SK-N-MC (cell line): ENCODE measurements around the gene DOCK8.

Source experiments
- EZH2 ChIP-seq: fragments of 200-600 bp; sonication (generic); IDR thresholded peaks from one replicate; pipeline ENCODE4 v1.6.1; 2017; ENCODE audit warnings: antibody characterized with exemption
- FOXP2 ChIP-seq: optimal IDR thresholded peaks from 2 replicates; pipeline ENCODE3; 2011; ENCODE audit warnings: mild to moderate bottlenecking, moderate library complexity; ENCODE audit not compliant: insufficient read depth; ENCODE audit errors: extremely low read length, control extremely low read depth
- POLR2AphosphoS5 ChIP-seq: IDR thresholded peaks from 2 replicates; pipeline ENCODE4 v1.6.1; 2012; ENCODE audit warnings: mild to moderate bottlenecking, low read depth, low read length, borderline replicate concordance

GRCh38 chr9:211557-211956 is 3.1 kb upstream of the DOCK8 start:
- TF ChIP-seq EZH2: no peak
- no peak for TF ChIP-seq POLR2AphosphoS5
- TF ChIP-seq FOXP2: no peak
